ENCODE measurements around the gene COPS6.

The COPS6 gene

DNA sequence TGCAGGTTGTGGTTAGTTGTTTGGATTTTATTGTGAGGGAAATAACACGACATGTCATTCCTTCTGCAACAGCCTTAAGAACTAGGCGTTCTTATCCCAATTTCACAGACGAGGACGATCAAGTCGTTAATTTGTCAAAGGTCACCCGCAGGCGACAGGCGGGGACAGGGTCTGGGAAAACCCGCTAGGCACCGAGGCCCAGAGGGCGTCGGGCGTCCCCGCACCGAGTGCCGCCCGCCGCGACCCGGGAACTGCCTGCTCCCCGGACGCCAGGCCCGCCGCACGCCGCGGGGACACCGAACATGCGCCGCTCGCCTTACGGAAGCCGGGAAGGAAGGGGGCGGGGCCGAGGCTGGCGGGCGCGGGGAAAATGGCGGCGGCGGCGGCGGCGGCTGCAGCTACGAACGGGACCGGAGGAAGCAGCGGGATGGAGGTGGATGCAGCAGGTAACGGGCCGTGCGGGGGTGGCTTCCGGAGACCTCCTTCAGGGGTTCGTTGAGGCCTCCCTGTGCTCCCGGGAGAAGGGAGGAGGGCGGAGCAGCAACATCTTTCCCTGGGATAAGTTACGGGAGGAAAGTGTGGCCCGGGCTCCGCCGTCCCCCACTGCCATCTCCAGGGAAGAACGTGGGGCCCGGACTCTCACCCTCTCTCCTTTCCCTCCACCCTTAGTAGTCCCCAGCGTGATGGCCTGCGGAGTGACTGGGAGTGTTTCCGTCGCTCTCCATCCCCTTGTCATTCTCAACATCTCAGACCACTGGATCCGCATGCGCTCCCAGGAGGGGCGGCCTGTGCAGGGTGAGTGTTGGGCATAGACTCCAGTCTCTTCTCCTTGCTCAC is at the start of gene COPS6:
Gene COPS6, plus strand, starts transcription at position 349 of the 837 bp plus-strand sequence. Its CDS starts 22 bp downstream, at position 371.
- DNase-seq (ENCODE audit: low read depth in 2 of 2): peak; percentile 69 to 88

GRCh38 chr7:100040575-100040974 is 48.2 kb upstream of the COPS6 start:
- DNase-seq (ENCODE audit: low read depth in 2 of 2): no peak

DNA sequence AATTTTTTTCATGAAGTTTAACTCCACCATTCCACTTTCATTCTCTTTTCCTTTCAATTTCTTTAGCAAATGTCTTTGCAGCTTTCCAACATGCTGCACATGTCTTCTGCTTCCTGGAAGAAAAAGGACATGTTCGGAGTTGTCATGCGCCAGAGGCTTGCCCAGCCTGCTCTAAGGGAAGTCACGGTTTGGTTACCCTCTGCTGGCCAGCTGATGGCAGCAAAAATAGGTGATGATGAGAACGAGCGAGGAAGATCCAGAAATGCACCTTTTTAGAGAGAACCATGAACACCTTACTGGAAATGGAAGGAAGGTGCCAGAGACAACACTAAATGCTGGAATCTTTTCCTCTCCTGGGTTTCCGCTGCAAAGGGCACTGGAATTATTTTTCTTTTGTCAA is 44.1 kb upstream of the COPS6 start:
- no peak for DNase-seq (ENCODE audit: low read depth in 2 of 2)

DNA sequence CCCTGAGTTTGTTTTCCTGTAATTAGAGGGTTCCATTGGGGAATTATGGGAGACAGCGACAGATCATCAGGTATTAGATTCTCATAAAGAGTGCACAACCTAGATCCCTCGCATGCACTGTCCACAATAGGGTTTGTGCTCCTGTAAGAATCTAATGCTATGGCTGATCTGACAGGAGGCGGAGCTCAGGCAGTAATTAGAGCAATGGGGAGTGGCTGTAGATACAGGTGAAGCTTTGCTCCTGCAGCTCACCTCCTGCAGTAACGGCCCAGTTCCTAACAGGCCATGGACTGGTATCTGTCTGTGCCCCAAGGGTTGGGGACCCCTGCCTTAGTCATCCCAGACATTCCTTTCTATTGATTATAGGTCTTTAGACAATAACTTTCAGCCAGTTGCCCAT is 40.1 kb upstream of the COPS6 start:
- no peak for DNase-seq (ENCODE audit: low read depth in 2 of 2)

DNA sequence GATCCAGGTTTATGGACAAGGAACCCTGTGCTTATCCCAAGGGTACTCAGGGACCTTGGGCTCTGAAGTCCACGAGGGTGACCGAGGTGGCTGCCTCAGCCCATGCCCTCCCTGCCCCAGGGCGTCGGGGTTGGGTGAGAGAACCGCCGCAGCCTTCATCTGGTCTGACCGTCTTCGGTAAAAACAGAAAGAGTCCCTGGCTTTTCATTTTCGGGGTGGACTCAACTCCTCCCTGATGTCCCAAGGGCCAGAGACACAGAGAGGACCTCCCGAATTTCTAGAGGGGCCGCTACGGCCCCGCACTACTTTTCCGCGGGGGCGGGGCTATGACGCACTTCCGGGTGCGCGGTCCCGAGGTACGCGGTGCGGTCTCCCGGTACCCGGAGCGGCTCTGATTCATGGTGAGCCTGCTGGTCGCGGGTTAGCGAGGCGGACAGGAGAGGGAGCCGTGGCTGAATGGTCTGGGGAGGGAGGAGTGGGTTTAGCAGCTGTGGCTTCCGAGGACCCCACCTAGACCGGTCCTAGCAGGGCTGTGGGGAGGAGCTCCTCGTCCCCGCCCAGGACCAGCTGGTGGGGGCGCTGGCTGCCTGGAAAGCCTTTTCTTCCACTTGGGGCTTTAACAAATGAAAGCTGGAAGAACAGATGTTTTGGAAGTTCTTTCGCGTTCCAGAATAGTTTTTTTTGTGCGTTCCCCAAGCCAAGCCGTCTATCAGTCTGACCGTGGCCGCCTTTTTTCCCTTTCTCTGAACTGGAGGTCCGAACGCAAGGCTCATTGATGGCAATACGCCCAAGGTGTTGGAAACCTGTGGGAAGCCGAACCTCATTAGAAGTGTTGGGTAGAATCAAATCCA is 39.1 kb upstream of the COPS6 start, which contains the start of gene ZSCAN21:
Gene ZSCAN21, plus strand, starts transcription at position 334 of the 851 bp plus-strand sequence. CDS start 7,233 bp downstream, outside the sequence.
- DNase-seq (ENCODE audit: low read depth in 2 of 2): peak; percentile 44 to 72

DNA sequence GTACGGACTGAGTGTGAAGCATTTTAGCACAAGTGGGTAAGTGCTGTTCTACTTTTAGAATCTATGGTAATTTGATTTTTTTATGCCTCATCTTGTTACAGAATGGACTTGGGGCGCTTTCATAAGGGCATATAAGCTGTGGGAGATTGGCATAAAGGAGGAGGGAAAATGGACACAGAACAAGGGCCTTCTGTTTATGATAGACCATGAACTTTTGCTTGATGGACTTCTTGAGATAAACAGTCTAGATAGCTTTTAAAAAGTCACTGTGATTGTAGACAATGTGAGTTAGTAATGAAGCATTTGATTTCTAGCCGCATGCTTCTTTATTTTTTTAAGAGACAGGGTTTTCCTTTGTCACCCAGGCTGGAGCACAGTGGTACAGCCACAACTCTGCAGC is 37.2 kb upstream of the COPS6 start:
- DNase-seq (ENCODE audit: low read depth in 2 of 2): no peak

DNA sequence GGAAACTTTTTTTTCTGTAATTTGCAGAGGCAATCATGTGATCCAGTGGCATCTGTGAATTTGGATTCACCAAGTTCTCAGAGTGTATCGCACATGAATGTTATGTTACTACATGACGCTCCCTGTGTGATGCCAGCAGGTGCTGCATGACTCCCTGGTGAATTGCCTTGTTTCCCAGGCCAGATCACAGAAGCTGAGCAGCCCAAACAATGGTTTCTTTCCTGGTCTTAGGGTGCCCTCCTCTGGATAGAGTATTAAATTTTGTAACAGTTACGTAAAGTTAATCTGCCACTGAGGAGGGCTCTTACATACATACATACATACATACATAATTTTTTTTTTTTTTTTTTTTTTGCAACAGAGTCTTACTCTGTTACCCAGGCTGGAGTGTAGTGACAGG is 35.6 kb upstream of the COPS6 start:
- no peak for DNase-seq (ENCODE audit: low read depth in 2 of 2)

- no peak for DNase-seq (ENCODE audit: low read depth in 2 of 2)
Observed at GRCh38 chr7:100057006-100057405, 31.8 kb upstream of the COPS6 start.

DNA sequence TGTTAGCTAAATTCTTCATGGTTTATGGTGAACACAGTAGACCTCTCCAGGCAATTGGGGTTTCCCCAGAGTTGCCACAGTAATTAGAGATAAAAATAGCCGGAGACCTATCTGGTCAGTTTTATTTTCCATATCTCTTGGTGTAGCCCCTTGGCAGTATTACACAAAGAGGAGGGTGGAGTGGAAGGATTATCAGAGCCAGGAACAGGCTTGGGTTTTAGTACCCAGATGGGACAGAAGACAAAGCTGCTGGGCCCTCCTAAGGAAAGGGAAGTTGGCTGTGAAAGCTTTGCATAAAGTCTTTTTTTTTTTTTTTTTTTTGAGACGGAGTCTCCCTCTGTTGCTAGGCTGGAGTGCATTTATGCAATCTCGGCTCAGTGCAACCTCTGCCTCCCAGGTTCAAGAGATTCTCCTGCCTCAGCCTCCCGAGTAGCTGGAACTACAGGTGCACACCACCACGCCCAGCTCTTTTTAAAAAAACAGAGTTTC is 29.5 kb upstream of the COPS6 start:
- DNase-seq (ENCODE audit: low read depth in 2 of 2): no peak

- no peak for DNase-seq (ENCODE audit: low read depth in 2 of 2)
Observed at GRCh38 chr7:100061518-100062193, 27.1 kb upstream of the COPS6 start.

DNA sequence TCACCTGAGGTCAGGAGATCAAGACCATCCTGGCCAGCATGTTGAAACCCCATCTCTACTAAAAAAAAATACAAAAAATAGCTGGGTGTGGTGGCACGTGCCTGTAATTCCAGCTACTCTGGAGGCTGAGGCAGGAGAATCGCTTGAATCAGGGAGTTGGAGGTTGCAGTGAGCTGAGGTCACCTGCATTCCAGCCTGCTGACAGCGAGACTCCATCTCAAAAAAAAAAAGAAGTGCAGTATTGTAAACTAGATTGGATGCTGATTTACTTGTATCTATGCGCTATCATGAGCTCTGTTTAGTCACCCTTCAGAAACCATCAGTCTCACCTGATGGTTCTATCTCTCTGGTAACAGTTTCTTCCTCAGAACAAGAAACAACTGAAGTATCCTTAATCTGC is 25.4 kb upstream of the COPS6 start:
- no peak for DNase-seq (ENCODE audit: low read depth in 2 of 2)

- DNase-seq (ENCODE audit: low read depth in 2 of 2): no peak
Observed at GRCh38 chr7:100064162-100064561, 24.6 kb upstream of the COPS6 start.

DNA sequence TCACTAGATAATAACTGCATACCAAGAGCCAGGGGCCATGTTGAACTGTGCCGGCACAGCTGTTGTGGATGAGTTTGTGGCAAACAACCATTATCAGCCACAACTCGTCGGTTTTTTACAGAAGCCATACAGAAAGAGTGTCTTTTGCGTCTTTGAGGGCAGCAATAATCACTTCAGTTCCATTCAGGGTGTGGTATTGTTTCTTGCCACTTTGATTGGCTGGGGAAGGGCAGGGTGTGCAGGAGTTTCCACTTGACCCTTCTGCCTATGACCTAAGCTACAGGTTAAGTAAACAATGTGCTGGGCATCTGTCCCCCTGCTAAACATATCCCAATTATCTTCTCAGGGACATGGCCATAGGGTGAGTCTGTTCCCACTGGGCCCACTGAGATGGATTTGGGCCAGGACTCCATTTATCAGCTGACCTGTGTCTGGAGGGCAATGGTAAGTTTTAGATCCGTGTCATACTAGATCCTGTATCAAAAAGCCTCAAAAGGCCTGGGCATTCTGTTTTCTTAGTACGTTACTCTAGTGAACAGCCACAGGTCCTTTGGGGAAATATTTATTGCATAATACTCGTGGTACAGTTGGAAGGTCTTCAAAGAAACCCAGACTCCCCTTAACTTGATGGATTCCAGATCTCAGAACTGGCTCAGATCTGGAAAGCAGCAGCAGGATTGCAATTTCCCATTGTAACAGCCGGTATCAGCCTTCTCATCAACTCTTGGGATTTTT is 23.1 kb upstream of the COPS6 start:
- DNase-seq (ENCODE audit: low read depth in 2 of 2): no peak

- DNase-seq (ENCODE audit: low read depth in 2 of 2): no peak
Observed at GRCh38 chr7:100066953-100067352, 21.8 kb upstream of the COPS6 start.

DNA sequence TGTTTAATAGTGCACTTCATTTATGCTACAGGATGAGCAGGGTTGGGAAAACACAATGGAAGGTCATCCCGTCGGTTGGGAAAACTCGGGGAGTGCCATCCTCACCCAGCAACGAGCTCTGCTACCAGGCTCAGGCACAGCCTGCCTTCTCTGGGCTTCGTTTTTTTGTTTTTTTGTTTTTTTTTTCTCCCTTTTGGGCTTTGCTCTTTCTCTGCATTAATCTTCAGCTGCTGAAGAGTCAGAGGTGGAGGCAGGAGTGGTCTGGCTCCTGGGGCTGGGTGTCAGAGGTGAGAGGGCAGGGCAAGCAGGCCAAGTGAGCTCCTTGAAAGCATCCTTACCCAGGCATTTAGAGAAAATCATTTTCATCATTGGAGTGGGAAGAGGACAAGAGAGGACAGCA is 18.8 kb upstream of the COPS6 start:
- DNase-seq (ENCODE audit: low read depth in 2 of 2): no peak

DNA sequence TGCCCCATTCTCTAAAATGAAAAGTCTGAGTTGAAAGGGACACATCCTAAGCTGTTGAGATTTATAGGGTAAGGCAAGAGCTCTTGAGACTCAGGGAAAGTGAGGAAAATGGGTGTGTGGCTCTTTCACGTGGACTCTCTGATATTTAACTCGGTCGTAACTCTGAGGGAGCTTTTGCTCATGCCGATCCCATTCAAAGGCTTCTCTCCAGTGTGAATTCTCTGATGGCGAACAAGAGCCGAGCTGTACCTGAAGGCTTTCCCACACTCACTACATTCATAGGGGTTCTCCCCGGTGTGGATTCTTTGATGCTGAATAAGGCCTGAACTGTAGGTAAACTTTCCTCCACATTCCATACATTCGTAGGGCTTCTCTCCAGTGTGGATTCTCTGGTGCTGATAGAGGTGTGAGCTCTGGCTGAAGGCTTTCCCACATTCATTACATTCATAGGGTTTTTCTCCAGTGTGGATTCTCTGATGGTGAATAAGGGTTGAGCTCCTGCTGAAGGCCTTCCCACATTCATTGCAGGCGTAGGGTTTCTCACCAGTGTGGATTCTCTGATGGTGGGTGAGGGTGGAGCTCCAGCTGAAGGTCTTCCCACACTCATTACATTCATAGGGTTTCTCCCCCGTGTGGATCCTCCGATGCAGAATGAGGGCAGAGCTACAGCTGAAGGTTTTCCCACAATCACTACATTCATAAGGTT is 17.6 kb upstream of the COPS6 start:
- DNase-seq (ENCODE audit: low read depth in 2 of 2): no peak

GRCh38 chr7:100072462-100072861 is 16.3 kb upstream of the COPS6 start:
- DNase-seq (ENCODE audit: low read depth in 2 of 2): no peak

DNA sequence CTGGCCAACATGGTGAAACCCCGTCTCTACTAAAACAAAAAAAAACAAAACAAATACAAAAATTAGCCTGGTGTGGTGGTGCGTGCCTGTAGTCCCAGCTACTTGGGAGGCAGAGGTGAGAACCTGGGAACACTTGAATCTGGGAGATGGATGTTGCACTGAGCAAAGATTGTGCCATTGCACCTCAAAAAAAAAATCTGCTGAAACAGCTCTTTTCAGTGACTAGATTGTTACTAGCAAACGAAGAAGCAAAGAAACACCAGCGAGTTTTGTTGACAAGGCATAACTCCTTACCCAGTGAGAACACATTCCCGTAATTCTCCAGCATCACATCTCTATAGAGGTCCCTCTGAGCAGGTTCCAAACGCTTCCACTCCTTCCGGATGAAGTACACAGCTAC is 13.9 kb upstream of the COPS6 start:
- no peak for DNase-seq (ENCODE audit: low read depth in 2 of 2)

DNA sequence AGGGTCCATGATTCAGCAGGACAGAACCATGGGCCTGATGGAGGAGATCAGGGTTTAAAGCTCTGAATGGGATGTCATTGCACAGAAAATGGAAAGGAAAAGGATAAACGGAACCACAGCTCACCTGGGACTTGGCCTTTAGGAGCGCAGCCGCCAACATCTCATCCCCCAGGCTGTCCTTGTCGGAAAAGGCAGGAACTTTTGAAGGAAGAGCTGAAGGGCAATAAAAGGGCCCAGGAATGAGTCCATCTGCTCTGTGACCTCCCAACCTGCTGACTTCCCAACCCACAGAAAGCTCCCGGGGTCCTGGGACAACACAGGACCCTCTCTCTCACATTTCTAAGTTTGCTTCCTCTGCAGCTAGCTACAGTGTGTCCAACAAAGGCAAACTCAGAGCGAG is 13.4 kb upstream of the COPS6 start:
- DNase-seq (ENCODE audit: low read depth in 2 of 2): no peak

- no peak for DNase-seq (ENCODE audit: low read depth in 2 of 2)
Observed at GRCh38 chr7:100077205-100077604, 11.6 kb upstream of the COPS6 start.

Data from stimulated activated CD4-positive, alpha-beta T cell treated with anti-CD3 and anti-CD28 coated beads, Interleukin-1b, Interleukin-23, amount 100 ng/mL, for 1 hour (primary cell).